ENCODE data around the gene MPP3.

MPP3 gene

GRCh38 chr17:43757171-43757660, 75.7 kb downstream of the MPP3 start:
- Histone ChIP-seq H3K27ac (no peak overlapping the region), H3K4me3 (no peak overlapping the region)
- DNase-seq (ENCODE audit: low spot score), result no peak
- TF ChIP-seq CTCF (IDR thresholded peaks at IDR 0.05), result no peak

- H3K27ac ChIP-seq, result no peak overlapping the region
- no peak for DNase-seq (ENCODE audit: low spot score)
- no peak overlapping the region for H3K4me3 ChIP-seq
- TF ChIP-seq CTCF (IDR thresholded peaks at IDR 0.05), result no peak
Measured at GRCh38 chr17:43756201-43756600, 76.7 kb downstream of the MPP3 start.

GRCh38 chr17:43755389-43755875, 77.5 kb downstream of the MPP3 start:
- TF ChIP-seq CTCF (IDR thresholded peaks at IDR 0.05), result no peak
- peak overlapping the region; percentile 24 for H3K4me3 ChIP-seq
- no peak overlapping the region for H3K27ac ChIP-seq
- no peak for DNase-seq (ENCODE audit: low spot score)

DNA sequence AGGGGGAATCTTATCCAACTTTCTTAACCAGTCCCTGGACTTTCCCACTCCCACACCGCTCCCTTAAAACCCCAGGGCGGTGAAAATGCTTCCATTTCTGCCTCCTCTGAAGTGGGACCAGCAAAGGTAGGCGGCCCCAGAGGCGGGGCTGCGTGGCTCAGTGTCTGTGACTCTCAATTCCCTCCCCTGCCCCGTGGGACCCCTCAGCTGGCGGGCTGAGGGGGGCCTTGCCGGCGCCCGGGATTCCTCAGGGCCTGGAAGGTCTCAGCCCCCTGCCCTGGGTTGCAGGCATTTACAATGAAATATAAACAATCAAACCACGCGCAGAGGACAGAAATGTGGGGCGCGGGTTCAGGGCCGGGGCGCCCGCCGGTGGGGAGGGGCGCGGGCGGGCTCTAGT, 78.0 kb downstream of the MPP3 start:
- DNase-seq (ENCODE audit: low spot score), result no peak
- TF ChIP-seq CTCF (IDR thresholded peaks at IDR 0.05), result no peak
- Histone ChIP-seq H3K4me3 (peak overlapping the region; percentile 24), H3K27ac (no peak overlapping the region)

DNA sequence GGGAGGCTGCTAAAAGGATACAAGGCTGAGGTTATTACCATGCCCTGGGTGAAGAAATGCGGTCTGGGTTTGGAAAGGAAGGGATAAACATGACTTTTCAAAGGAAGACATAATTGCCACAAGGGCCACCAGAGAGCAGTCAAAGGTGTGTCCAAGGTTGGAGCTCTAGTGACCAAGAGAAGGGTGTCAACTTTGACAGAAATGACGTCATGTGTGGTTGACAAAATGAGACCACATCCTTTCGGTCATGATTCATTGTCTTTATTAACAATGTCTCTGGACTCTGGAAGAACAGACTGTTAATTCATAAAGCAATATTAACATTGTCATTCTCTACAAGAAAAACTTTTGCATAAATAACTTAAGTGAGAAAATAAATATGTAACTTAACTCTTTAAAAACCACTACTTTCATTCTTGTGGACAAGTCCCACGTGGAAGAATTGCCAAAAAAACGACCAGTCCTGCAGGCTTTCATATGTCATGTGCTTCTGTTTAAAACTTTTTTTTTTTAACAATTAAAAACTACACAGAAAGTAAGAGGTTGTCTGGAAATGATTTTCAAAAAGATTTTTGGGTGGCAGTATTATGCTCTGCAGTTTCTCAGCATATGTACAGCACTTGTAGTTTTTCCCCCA, 79.3 kb downstream of the MPP3 start:
- no peak overlapping the region for H3K4me3 ChIP-seq
- H3K27ac ChIP-seq, result no peak overlapping the region
- DNase-seq (ENCODE audit: low spot score), result no peak
- no peak for TF ChIP-seq CTCF (IDR thresholded peaks at IDR 0.05)

Measured in coronary artery (tissue), 2 donors.